IMR-90 (cell line): ENCODE data around the gene EYS. TPM values are rescaled to one million over a fixed set of nuclear protein-coding genes. Genes with fewer than 3 reads are reported as not detected.

Experiments used
- ATAC-seq: fragments of 200-7000 bp; cut with Tn5 transposase; 2 replicates; pipeline ENCODE4 v1.9.1; 2020; ENCODE audit warnings: low read depth, mild to moderate bottlenecking, moderate library complexity
- BruUV-seq: library from RNA; stranded (reverse); fragments of 400-500 nt; replicated peaks from 2 replicates; lab custom pipeline; 2021; lab: Mats Ljungman, UMichigan
- CTCF ChIA-PET: fragments of 300-600 bp; formaldehyde crosslinking; extraction: SDS; loops from one replicate; lab custom pipeline; 2021; ENCODE audit warnings: antibody characterized with exemption; lab: Yijun Ruan, JAX
- POLR2A ChIA-PET: fragments of 300-600 bp; sonication (Branson Sonifier 250); formaldehyde crosslinking; loops from one replicate; lab custom pipeline; 2022; ENCODE audit warnings: antibody characterized with exemption; ENCODE audit not compliant: unreplicated experiment; lab: Charles Lee
- DNase-seq: peaks from one replicate; pipeline ENCODE4 v3.0.0; 2013
- H2AFZ ChIP-seq: replicated peaks from 2 replicates; pipeline ENCODE3; 2013; ENCODE audit warnings: low read length, mild to moderate bottlenecking; ENCODE audit not compliant: poor library complexity
- H2AK5ac ChIP-seq: 2 replicates; pipeline ENCODE4 v1.6.1; 2013; ENCODE audit warnings: low read depth, low read length, inconsistent platforms
- H2AK9ac ChIP-seq: replicated peaks from 2 replicates; pipeline ENCODE3; 2013; ENCODE audit warnings: mild to moderate bottlenecking, low read depth, low read length, moderate library complexity; ENCODE audit not compliant: poor library complexity
- H2BK120ac ChIP-seq: 2 replicates; pipeline ENCODE4 v1.6.1; 2013; ENCODE audit warnings: low read depth, low read length, inconsistent platforms
- H2BK15ac ChIP-seq: 3 replicates; pipeline ENCODE4 v1.6.1; 2013; ENCODE audit warnings: low read depth, low read length, inconsistent platforms
- H2BK20ac ChIP-seq: 2 replicates; pipeline ENCODE4 v1.6.1; 2013; ENCODE audit warnings: low read depth, mild to moderate bottlenecking, inconsistent platforms, low read length, moderate library complexity
- H2BK5ac ChIP-seq: 2 replicates; pipeline ENCODE4 v1.6.1; 2013; ENCODE audit warnings: mild to moderate bottlenecking, low read depth, low read length, inconsistent platforms; ENCODE audit not compliant: poor library complexity, severe bottlenecking
- H3K14ac ChIP-seq: replicated peaks from 2 replicates; pipeline ENCODE4 v1.6.1; 2013; ENCODE audit warnings: low read depth, low read length, inconsistent platforms
- H3K18ac ChIP-seq: 2 replicates; pipeline ENCODE4 v1.6.1; 2013; ENCODE audit warnings: low read depth, low read length, control low read depth
- H3K23ac ChIP-seq: 2 replicates; pipeline ENCODE4 v1.6.1; 2013; ENCODE audit warnings: low read depth, low read length, inconsistent platforms
- H3K27ac ChIP-seq: 2 replicates; pipeline ENCODE4 v1.5.1; 2013; ENCODE audit warnings: mild to moderate bottlenecking, control low read depth, low read length; ENCODE audit not compliant: insufficient read depth
- H3K27me3 ChIP-seq: 2 replicates; pipeline ENCODE4 v1.6.1; 2013; ENCODE audit warnings: low read length; ENCODE audit not compliant: control insufficient read depth, insufficient read depth
- H3K36me3 ChIP-seq: 2 replicates; pipeline ENCODE4 v1.6.1; 2013; ENCODE audit warnings: low read length, mixed read lengths; ENCODE audit not compliant: control insufficient read depth, insufficient read depth
- H3K4ac ChIP-seq: 2 replicates; pipeline ENCODE4 v1.6.1; 2013; ENCODE audit warnings: low read depth, low read length, inconsistent platforms
- H3K4me1 ChIP-seq: 2 replicates; pipeline ENCODE4 v1.6.1; 2013; ENCODE audit warnings: low read length, mixed read lengths; ENCODE audit not compliant: control insufficient read depth, insufficient read depth
- H3K4me2 ChIP-seq: 2 replicates; pipeline ENCODE4 v1.6.1; 2013; ENCODE audit warnings: low read depth, mild to moderate bottlenecking, control low read depth, low read length, moderate library complexity
- H3K4me3 ChIP-seq: 2 replicates; pipeline ENCODE4 v1.5.1; 2013; ENCODE audit warnings: low read depth, mild to moderate bottlenecking, control low read depth, low read length, moderate library complexity; ENCODE audit not compliant: insufficient read depth
- H3K56ac ChIP-seq: 2 replicates; pipeline ENCODE4 v1.6.1; 2013; ENCODE audit warnings: low read length, inconsistent platforms; ENCODE audit not compliant: insufficient read depth; ENCODE audit errors: extremely low read depth
- H3K79me1 ChIP-seq, 2 experiments: 2 replicates each; pipeline ENCODE4 v1.6.1; 2013; ENCODE audit warnings: low read length in 2 of 2, inconsistent platforms in 1 of 2, low read depth in 1 of 2
- H3K9ac ChIP-seq: 2 replicates; pipeline ENCODE4 v1.6.1; 2013; ENCODE audit warnings: low read depth, low read length, control low read depth
- H3K9me1 ChIP-seq: 2 replicates; pipeline ENCODE4 v1.6.1; 2013; ENCODE audit warnings: low read length, inconsistent platforms; ENCODE audit not compliant: insufficient read depth
- H3K9me3 ChIP-seq: 2 replicates; pipeline ENCODE4 v1.6.1; 2013; ENCODE audit warnings: low read length; ENCODE audit not compliant: control insufficient read depth, insufficient read depth
- H4K20me1 ChIP-seq: 2 replicates; pipeline ENCODE4 v1.6.1; 2013; ENCODE audit warnings: low read length, inconsistent platforms; ENCODE audit not compliant: insufficient read depth
- H4K5ac ChIP-seq: 2 replicates; pipeline ENCODE4 v1.6.1; 2013; ENCODE audit warnings: mild to moderate bottlenecking, low read depth, low read length, control low read depth
- H4K8ac ChIP-seq, 2 experiments: 2 replicates each; pipeline ENCODE4 v1.6.1; 2013; ENCODE audit warnings: low read depth in 2 of 2, low read length in 2 of 2, control low read depth in 1 of 2, inconsistent platforms in 1 of 2
- H4K91ac ChIP-seq: 2 replicates; pipeline ENCODE4 v1.6.1; 2013; ENCODE audit warnings: low read depth, low read length, inconsistent platforms; ENCODE audit not compliant: insufficient read depth
- CHD1 ChIP-seq: IDR thresholded peaks from 2 replicates; pipeline ENCODE4 v1.6.1; 2012; ENCODE audit warnings: low read depth, low read length, improper control_type of control experiment
- RAD21 ChIP-seq: IDR thresholded peaks from 2 replicates; pipeline ENCODE4 v1.6.1; 2012; ENCODE audit warnings: low read length, improper control_type of control experiment
- SMC3 ChIP-seq: fragments of 150-350 bp; IDR thresholded peaks from 2 replicates; pipeline ENCODE4 v1.6.1; 2016; ENCODE audit warnings: low read depth, mild to moderate bottlenecking, antibody characterized with exemption, low read length, moderate library complexity
- WGBS, 2 experiments: methylation state at CpG; one replicate each; pipeline versions ENCODE4 v1.1.5 to v1.1.7; 2013; ENCODE audit warnings: missing lambda C conversion rate in 2 of 2; ENCODE audit not compliant: insufficient read length in 1 of 2; ENCODE audit errors: extremely low coverage in 2 of 2; 5-methylcytosine and 5-hydroxymethylcytosine counted together
- dilution Hi-C: fragments of 300-500 bp; cut with HindIII; formaldehyde crosslinking; loops from one replicate; pipeline ENCODE4 v1.14.3; 2018; ENCODE audit warnings: low sequenced_read_pairs; ENCODE audit not compliant: unreplicated experiment
- in situ Hi-C: fragments of 300-500 bp; cut with MboI; formaldehyde crosslinking; loops from 3 replicates; pipeline ENCODE4 v1.14.3; 2019; ENCODE audit warnings: low sequenced_read_pairs, inconsistent platforms, mixed read lengths
- intact Hi-C: fragments of 100-400 bp; cut with micrococcal nuclease; formaldehyde crosslinking; loops from 2 replicates; pipeline ENCODE4 v1.10.0; 2022
- polyA plus RNA-seq, 3 experiments: library from polyadenylated mRNA; depleted of rRNA; stranded (reverse); fragments of >200 nt; gene quantifications; 2 replicates each; pipeline ENCODE4 v1.2.3, GENCODE V29; 2012; ENCODE audit warnings: low replicate concordance in 1 of 3
- total RNA-seq: library from RNA; depleted of rRNA; stranded (reverse); fragments of >200 nt; gene quantifications from 2 replicates; pipeline ENCODE4 v1.2.3, GENCODE V29; 2012

EYS gene
- total and polyA plus RNA-seq, 2 of the 4 experiments (the other 2 are of a cell fraction): under 0.01 TPM; not detected in 1

- no peak for TF ChIP-seq RAD21
- TF ChIP-seq CHD1: no peak
Observed at GRCh38 chr6:65707126-65707826, at the start of gene EYS (continued).

GRCh38 chr6:65746302-65746701 lies 39.3 kb upstream of the EYS start:
- H2BK5ac ChIP-seq: no peak overlapping the region
- H3K4ac ChIP-seq: no peak overlapping the region
- no peaks in the 10 kb centered on the region for H4K20me1 ChIP-seq
- DNase-seq (no peak), ATAC-seq (no peak)
- H3K14ac ChIP-seq: no peak overlapping the region
- H3K9me3 ChIP-seq: peaks cover 16% of the 10 kb centered on the region
- H2AFZ ChIP-seq: no peak overlapping the region
- H3K56ac ChIP-seq: no peak overlapping the region
- intact Hi-C loops: no loop called here
- no peak overlapping the region for H3K9ac ChIP-seq
- in situ Hi-C loops: no loop called here
- no peak overlapping the region for H2AK5ac ChIP-seq
- no peak for TF ChIP-seq SMC3
- no peaks in the 10 kb centered on the region for H3K4me1 ChIP-seq
- no peak overlapping the region for H2BK15ac ChIP-seq
- WGBS, 2 experiments: no CpG with 5 or more reads among the region's 4 CpGs
- no peak overlapping the region for H4K8ac ChIP-seq
- no peak overlapping the region for H2BK120ac ChIP-seq
- dilution Hi-C loops: no loop called here
- H3K4me2 ChIP-seq: no peak overlapping the region
- no peak overlapping the region for H3K4me3 ChIP-seq
- no peaks in the 10 kb centered on the region for H3K36me3 ChIP-seq
- CTCF ChIA-PET: no interaction called here
- H3K27ac ChIP-seq: no peak overlapping the region
- H3K18ac ChIP-seq: no peak overlapping the region
- POLR2A ChIA-PET: no interaction called here
- no peak overlapping the region for H4K91ac ChIP-seq
- no peaks in the 10 kb centered on the region for H3K9me1 ChIP-seq
- H3K27me3 ChIP-seq: no peaks in the 10 kb centered on the region
- no peaks in the 10 kb centered on the region for H3K79me1 ChIP-seq
- no peak overlapping the region for H4K5ac ChIP-seq
- BruUV-seq: no TSS peak
- H2BK20ac ChIP-seq: no peak overlapping the region
- H3K23ac ChIP-seq: no peak overlapping the region
- no peak overlapping the region for H2AK9ac ChIP-seq
